GM18517 (cell line): ENCODE results near the gene CDC45.

Source experiments
- ATAC-seq: cut with Tn5 transposase; IDR thresholded peaks from one replicate; pipeline ENCODE4 v1.9.1; 2021; ENCODE audit warnings: mild to moderate bottlenecking, moderate library complexity; ENCODE audit not compliant: unreplicated experiment

CDC45 gene

DNA sequence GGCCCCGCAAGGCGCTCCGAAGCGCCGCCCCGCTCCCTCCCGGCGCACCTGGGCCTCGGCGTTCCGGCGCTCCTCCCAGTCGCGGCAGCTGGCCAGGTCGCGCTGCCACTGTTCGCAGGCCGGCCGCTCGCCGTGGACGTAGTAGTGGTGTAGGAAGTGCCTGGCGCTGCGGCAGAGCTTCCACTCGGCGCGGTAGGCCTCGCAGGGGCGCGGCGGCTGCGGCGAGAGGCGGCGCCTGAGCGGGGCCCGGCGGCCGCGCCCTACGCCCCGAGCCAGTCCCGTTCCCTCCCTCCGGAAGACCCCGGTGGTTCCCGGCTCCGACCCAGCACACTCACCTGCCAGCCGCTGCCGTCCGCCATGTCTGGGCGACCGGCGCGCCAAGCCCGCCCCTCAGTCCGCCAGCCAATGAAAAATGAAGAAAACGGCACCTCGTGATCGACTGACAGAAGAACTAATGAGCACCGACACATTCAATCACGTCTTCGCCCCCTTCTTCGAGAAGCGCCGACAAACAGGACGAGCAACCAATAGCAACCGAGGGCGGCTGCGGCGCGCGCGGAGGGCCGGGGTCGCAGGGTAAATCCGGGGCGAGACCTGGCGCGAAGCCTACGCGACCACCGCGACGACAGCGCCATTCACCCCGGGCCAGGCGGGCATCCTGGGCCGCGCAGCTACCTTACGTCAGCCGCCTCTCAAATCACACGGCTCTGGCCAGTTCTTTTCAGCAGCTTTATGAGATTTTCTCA is 32.2 kb upstream of the CDC45 start, which contains the start of gene C22orf39:
Gene C22orf39 (minus strand): TSS at position 382 of the 746 bp plus-strand sequence. CDS start 23 bp downstream, at position 359.
- peak; percentile 83 for ATAC-seq

DNA sequence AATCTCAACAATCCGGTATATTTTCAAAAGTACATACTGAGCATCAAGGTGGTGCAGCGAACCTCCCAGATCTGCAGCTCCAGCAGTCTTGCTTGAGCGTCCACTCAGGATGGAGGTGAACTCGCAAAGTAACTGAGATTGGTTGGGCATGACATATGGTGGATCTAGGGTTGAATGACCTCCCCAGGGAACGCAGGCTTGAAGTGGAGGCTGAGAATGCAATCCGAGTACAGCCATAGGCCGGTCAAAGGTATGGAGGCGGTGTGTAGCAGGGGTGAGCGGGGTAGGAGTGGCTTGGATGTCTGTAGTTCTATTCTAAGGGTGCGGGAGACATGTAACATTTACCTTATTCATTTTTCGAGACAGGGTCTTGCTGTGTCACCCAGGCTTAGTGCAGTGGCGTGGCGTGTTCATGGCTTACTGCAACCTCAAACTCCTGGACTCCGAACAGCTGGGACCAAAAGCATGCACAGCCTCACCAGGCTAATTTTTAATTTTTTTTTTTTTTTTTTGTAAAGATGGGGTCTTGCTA is 31.6 kb upstream of the CDC45 start:
- ATAC-seq, result peak; percentile 19

DNA sequence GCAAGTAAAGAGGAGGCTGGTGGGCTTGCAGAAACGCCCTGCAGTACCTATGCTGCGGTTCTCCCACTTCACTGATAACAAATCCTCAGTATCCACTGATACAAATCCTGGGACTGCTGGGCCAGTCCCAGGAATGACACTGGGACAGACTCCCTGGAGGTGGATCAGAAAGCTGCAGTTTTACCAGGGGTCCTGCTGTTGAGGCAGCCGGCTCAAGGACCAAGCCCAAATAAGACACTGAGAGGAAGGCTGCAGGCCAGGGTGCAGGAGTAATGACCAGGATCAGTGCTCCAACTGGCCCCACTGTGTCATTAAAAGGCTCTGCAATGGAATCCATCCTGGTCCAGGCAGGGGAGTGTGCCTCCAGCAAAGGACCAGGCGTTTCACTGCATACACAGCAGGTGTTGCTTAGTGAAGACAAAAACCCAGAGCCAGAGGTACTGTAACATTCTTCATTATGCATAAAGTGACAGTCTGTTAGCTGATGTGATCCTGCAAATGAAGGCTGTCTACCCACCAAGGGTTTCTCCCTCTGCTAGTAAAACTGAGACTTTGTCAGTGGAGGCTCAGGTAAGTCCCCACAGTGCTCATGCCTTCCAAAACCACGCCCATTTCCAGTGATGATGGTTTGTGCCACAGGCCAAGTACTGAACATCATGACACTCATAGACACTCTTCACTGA is 30.8 kb upstream of the CDC45 start:
- ATAC-seq, result no peak

DNA sequence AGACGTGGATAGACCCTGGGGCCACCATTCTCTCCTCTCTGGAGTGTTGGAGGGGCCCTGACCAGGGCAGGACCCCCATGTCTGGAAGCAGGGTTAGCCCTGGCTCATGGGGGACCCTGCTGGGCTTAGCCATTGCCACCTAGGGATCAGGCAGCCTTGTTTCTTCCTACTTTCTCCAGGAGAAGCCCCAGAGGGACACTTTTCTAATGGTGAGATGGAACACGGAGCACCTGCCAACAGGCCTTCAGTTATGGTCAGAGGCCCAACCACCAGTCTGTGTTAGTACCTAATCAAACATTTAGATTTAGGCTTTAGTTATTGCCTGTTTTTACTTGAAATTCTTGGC is 30.3 kb upstream of the CDC45 start:
- ATAC-seq, result no peak

DNA sequence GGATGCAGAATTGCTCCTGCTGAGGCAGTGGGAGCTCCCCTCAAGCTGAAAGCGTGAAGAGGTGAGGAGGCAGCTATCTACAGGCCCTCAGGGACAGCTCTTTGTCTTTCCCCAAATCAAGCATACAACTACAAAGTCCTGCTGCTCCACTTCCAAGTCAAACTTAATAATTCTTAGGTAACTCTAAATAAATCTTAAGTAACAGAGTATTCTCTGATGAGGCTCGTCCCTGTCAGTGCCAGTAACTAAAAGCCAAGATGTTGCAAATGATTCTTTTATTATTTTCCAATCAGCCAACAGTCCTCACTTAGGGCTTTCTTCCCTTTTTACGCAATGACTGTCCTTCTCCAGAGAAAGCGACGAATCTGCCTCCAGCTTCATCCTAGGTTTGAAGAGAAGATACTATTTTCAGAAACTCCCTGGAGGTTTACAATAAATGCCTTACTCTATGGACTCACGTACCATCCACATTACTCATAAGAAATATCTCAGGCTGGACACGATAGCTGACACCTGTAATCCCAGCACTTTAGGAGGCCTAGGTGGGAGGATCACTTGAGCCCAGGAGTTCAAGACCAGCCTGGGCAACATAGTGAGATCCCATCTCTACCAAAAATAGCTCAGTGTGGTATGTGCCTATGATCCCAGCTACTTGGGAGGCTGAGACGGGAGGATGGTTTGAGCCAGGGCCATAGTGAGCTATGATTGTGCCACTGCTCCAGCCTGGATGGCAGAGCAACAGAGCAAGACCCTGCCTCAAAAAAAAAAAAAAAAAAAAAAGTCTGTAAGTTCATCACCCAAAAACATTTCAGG is 29.2 kb upstream of the CDC45 start:
- ATAC-seq, result no peak

DNA sequence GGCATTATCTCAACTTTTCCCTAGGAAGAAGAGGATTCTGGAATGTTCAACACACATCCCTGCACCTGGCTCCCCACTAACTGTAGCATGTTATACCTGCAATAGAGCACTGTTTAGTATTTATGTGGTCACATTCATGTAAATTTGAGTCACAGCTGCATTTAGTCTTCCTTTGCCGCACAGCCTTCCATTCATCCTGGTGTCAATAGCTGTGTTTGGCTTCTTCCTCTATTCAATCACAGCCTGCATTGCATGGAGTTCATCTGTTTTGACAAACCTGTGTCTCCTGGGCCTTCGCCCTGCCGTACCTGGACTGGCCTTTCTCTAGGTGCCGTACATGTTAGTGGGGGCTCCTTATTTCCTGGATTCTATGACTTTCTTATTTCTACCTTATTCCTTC is 28.1 kb upstream of the CDC45 start:
- ATAC-seq, result no peak

DNA sequence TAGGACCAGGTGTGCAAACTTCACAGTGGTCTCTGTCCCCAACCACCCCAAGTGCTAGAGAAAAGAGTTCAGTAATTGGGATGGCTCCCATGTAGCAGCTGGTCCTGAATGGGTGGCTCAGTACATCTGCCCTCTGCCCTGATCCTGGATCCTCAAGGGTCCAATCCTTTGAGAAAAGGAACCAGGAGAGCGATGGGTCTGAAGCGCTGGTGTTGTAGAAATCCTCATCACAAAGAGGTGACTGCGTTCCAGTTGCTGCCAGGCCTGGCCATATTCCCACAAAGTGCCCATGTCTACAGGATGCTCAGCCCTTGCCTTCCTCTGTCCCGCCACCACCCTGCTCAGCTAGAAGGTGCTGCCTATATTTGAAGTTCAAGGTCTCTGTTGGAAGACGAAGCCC is 26.0 kb upstream of the CDC45 start:
- no peak for ATAC-seq

DNA sequence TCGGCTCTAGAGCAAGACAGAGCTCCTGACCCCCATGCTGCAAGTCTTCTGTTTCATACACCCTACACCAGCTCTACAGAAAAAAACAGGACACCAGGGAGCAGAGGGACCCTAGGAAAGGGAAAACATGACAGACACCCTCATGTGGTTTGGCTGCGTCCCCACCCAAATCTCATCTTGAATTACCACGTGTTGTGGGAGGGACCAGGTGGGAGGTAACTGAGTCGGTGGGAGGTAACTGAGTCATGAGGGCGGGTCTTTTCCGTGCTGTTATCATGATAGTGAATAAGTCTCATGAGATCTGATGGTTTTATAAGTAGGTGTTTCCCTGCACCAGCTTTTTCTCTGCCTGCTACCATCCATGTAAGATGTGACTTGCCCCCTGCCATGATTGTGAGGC is 25.6 kb upstream of the CDC45 start:
- ATAC-seq, result no peak

DNA sequence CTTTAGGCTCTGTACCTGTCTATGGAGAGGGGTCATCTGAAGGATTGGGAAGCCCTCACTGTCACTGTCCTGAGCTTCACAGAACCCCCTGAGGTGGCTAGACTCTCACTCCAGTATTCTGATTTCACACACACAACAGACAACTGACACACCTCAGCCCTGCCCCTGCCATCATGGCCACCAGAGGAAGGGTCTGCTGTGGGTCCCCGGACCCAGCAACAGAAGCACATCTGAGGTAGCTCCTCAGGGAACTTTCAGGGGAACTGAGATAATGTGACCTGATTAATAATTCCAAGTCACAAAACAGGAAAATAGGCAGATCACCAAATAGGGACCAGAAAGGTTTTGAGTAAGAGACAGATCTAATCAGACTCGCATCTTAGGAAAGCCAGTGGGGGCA is 24.7 kb upstream of the CDC45 start:
- ATAC-seq, result no peak

DNA sequence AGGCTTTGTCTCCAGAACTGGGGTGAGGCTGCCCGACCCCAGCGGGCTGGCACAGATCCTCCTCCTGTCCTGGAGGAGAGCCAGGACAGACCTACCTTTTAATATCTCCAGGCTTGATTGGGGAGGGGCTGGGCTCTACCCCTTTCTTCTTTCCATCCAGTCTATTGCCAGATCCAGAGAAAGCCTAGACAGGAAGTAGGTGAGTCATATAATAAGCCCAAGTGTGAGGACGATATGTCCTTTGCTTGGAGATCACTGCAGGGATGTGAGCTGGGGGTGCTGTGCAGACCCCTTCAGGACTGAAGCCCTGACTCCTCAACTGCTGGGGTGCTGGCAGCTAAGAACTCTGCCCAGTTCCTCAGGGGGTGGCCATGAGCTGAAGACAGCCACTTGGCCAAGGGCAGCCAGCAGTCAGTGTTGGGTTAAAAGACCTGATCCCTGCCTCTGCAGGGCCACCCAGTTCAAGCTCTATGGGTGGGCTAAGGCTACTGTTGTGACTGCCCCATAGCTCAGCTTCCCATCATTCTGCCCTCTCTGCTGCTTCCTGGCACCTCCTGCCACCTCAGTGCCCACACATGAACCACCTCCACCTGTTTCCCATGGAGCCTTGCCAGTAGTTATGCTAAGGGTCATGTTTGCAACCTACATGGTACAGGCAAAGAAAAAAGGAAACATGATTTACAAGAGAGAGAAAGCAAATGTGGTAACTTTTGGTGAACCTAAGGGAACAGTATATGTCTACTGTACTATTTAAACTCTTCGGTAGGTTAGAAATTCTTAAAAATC is 23.9 kb upstream of the CDC45 start:
- no peak for ATAC-seq

DNA sequence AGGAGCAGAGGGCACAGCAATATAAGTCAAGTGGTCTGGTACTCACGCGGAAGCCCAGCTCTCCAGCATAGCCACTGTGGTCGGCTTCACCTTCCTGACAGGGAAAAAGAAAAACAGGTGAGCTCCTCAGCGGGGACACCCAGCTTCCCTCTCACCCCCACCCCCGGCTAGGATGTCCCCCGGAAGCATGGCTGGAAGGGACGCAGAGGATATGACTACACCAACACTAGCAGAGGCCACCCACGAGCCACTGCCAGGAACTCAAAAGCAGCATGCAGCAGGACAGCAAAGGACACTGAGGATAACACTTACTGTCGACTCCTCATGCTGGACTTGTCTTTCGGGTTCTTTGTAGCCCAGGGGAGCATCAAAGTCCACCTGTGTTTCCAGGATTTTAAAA is 23.2 kb upstream of the CDC45 start:
- ATAC-seq, result no peak

DNA sequence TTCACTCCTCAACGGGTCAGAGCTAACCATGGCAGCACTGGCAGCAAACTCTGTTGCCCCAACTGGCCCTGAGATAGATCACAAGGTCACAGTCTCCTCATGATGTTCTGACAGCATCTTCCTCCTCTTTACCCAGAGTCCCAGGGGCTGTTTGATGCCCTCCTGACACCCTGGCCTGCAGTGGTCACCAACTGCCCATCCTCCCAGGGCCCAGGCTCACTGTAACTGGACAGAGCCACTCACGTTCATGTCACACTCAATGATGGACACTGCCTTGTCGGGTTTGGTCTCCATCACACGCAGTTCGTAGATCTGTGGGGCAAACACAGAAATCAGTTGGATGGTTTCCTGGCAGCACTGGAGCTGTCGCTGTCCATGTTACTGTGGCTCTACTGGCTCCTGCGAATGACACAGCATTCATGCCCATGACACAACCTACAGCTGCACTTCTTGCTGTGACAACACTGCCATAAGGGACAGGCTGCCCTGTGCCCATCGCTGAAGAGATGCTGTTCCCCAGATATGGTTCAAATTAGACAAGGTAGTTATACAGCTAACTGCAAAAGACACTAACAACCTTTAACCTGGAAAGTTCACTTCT is 21.8 kb upstream of the CDC45 start:
- no peak for ATAC-seq

DNA sequence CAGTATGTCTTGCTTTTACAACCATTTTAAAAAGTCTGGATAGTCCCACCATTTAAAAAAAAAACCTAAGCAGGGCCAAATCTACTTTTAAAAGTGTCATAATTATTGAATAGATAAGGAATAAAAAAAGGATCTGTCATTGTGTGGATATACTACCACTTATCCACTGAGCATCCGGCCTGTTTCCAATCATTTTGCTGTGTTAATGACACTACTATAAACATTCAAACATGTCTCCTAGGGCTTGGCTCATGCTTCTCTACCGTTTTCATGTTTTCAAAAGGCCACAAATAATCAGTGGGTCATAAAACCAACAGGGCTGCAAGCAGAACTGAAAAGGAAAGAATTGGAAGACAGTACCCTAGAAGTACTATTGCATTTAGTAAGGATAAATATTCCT is 19.7 kb upstream of the CDC45 start:
- no peak for ATAC-seq

DNA sequence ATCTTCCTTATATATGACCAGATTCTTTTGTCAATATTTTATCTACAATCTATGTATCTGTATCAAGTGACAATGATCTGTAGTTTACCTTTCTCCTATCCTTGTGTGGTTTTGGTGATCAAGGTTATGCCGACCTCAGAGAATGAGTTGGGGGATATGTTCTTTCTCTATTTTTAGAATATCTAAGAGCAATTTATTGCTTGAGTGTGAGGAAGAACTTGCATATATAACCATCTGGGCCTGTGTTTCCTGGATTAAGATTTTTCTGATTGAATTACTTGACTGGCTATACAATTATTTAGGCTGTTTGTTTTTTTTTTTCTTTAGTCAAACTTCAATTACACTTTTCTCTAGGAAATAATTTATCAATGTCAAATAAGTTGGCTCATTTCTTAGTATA is 18.2 kb upstream of the CDC45 start:
- no peak for ATAC-seq

DNA sequence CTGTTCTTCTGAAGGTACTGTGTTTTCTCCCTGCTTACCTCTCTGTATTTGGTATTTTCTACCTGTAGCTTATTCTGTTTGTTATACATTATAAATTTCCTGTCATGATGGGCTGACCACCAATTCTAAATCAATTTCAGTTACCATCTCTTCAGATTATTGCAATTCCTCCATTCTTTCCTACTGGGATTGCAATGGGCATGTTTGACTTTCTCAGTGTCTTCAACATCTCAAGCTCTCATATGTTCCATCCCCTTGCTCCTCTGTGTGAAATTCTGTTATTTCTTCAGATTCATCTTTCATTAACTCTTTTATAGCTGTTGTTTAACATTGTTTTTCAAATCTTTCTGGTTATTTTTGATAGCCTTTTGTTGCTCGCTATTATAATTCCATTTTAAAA is 16.7 kb upstream of the CDC45 start:
- ATAC-seq, result no peak

DNA sequence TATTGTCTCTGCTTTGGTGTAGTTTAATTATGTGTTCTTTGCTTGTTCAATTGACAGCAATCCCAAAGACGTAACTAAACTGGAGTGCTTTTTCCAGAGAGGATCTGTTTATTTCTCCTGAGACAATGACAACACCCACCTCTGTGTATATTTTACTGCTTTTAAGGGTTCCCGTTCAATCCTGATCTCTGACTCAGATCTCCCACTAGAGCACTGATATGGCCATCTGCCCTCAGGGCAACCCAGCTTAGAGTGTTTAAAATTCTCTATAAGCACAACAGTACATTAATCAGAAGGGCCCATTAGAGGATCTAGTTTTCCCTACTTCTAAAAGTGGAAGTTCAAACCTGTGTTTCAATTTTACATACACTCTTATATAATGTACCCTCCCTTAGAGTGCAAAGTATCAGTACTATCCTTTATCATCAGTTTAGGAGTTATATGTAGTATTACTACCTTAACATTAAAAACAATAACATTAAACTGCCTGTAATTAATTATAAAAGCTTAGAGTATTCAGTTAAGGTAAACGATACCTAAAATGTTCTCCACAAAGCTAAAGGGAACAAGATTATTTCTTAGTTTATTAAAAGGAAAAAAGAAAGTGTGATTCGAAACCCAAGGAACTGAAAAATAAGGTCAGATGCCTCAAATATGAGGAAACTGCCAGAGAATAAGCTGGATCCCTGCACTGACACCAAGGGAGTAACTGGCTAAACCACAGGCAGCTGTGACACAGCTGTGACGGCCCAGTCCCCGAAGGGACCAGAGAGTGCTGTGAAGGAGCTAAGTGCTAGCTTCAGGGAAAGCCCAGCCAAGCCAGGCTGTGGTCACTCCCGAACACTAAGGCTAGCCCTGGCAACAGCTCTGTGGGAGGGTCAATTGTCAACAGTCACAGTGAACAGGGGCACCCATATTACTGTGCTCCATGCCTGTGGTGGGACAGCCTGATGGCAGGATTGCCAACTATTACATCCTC is 15.9 kb upstream of the CDC45 start:
- no peak for ATAC-seq

DNA sequence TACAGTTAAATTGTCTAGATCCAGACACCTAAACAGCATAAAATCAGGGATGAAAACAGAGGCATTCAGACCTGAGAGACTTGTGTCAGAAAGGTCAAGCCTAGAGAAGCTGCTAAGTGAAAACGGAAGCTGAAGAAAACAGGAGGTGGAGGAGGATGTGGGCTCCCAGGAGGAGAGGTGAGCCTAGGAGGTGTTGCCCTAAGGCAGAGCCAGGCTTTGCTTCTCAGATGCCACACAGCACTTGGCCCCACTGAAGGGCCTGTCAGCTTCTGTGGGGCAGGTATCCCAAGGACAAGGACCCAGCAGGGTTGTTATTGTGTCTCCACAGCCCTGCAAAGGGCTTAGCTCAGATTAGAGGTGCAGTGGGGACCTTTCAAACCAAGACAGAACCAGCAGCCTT is 15.2 kb upstream of the CDC45 start:
- no peak for ATAC-seq

DNA sequence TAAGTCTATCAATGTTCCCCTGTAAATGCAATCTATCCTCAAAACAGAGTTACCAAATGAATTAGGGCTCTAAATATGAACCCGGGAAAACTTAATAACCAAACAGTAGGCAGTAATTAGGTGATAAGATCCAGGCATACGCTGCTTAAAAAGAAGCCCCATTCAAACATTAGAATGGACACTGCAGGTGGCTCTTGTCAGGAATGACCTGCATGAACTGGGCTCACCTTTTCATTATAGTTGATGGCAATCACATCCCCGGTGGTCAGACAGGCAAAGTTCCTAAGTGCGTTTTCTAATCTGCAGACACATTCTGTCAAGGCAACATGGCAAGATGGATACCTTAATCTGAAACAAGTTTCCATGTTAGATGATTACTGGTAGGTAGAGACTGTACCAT is 14.7 kb upstream of the CDC45 start:
- no peak for ATAC-seq

DNA sequence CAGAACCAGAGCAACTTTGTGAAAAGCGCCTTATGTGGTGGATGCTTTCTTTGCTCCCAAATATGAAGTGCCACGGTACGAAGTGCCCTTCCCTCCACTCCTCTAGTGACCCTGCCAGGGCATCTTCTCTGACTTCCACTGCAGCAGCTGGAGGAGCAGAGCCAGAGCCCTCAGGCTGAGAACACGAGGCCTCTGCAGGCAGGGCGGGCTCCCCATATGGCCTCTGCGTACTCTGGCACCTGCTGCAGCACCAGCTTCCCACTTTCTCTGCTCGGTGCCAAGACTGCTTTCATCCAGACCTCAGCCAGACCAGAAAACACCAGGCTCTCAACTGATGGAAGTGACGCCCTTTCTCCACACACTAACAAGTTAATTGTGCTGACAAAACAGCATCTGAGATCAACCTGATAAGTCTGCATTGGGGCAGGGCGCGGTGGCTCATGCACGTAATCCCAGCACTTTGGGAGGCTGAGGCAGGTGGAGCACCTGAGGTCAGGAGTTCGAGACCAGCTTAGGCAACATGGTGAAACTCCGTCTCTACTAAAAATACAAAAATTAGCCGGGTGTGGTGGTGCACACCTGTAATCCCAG is 13.5 kb upstream of the CDC45 start:
- no peak for ATAC-seq
